Hematopoietic multipotent progenitor cell treated with erythropoietin and hydrocortisone succinate and interleukin-3 and kit ligand, for 15 days (in vitro differentiated cells): Measurements from ENCODE around the gene HSFX2.
"Not testable (repeated sequence)": the region's sequence is repeated elsewhere in the genome, so short reads cannot be mapped to it uniquely, and the experiment has no call there.

ENCODE experiments used
- DNase-seq: peaks from one replicate; pipeline ENCODE4 v3.0.0-alpha.2; 2015; ENCODE audit warnings: low spot score

The HSFX2 gene, protein sequence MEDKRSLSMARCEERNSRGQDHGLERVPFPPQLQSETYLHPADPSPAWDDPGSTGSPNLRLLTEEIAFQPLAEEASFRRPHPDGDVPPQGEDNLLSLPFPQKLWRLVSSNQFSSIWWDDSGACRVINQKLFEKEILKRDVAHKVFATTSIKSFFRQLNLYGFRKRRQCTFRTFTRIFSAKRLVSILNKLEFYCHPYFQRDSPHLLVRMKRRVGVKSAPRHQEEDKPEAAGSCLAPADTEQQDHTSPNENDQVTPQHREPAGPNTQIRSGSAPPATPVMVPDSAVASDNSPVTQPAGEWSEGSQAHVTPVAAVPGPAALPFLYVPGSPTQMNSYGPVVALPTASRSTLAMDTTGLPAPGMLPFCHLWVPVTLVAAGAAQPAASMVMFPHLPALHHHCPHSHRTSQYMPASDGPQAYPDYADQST

DNA sequence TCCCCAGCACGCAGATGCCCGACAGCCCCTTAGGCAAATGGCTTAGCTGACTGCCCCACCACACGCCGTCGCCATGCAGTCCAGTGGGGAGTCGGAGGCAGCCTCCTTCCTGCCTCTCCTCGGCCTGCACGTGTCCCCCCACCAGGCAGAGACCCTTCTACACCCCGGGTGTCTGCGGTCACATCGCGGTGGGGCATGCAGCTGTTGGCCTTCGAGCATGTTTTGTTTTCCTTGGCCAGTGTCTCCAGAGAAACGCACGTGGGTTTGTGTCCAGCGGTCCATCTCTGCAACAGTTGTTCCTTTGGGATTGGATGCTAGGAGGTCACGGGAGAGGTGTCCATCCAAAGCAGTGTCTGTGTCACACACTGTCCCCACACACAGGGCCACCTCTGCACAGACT is at the start of gene HSFX2:
Gene HSFX2, minus strand, starts transcription at position 101 of the 400 bp plus-strand sequence. CDS start 614 bp downstream, outside the sequence.
- not testable (repeated sequence) for DNase-seq

DNA sequence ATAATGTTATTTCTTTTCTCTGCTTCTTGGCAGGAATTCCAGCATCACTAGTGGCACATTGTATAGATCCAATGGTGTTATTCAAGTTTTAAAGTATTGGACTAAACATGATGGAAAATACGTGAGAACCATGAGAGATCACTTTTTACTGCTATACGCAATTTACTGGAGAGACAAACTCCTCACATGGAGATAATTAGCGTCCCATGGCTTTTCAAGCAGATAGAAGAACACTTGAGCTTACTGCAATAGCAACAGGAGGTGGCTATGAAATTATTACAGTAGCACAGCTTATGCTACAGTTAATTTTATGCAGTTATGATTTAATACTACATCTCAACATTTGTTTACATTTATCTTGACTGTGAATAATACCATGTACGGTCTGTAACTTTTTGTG is 48.4 kb upstream of the HSFX2 start:
- no peak for DNase-seq

DNA sequence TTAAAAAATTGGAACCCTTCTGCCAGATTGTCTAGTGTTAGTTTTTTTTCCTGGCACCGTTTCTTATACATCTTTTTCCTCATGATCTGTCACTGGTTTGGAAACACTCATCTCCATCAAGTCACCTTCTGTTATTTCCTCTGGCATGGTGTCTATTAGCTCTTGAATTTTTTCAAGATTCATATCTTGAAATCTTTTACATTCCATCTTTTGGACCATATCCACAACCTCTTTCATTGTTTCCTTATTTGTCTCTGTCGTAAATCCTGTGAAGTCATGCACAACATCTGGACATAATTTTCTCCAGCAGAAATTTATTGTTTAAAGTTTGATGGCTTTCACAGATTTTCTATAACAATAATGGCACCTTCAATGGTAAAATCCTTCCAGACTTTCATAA is 46.7 kb upstream of the HSFX2 start:
- no peak for DNase-seq

GRCh38 chrX:149641432-149641831 is 46.3 kb upstream of the HSFX2 start:
- no peak for DNase-seq

DNA sequence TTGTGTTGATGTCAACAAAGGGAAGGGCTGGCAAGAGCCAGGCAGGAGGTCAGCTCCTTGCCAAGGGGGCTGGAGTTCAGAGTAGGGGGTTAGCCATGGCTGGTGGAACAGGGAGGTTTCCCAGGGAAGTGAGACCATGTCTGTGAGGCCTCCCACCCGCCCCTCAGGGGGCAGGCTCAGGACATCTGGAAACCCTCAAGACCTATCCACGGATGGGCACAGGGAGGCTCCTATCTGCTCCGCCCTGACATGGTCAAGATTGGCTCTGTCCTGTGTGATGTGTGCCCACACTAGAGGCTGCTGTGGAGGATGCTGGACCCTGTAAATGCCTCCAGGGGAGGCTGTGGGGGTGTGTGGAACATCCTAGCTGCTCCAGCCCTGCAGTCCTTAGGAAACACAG is 44.5 kb upstream of the HSFX2 start:
- no peak for DNase-seq

DNA sequence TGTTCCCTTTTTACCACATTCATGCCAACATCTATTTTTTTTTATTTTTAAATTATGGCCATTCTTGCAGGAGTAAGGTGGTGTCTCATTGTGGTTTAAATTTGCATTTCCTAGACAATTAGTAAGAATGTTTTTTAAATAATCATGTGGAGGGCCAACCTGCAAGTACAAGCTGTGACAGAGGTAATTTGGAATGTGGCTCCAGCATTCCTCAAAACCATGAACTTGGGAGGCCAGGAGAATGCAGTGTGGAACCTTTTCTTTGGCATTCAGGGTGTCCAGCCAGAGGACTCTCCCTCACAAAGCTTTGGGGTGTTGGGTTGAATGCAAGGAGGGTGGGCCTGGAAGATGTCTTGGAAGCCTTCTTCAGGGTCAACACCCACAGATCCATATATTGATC is 43.7 kb upstream of the HSFX2 start:
- no peak for DNase-seq

GRCh38 chrX:149633511-149633910 is 38.4 kb upstream of the HSFX2 start:
- no peak for DNase-seq

DNA sequence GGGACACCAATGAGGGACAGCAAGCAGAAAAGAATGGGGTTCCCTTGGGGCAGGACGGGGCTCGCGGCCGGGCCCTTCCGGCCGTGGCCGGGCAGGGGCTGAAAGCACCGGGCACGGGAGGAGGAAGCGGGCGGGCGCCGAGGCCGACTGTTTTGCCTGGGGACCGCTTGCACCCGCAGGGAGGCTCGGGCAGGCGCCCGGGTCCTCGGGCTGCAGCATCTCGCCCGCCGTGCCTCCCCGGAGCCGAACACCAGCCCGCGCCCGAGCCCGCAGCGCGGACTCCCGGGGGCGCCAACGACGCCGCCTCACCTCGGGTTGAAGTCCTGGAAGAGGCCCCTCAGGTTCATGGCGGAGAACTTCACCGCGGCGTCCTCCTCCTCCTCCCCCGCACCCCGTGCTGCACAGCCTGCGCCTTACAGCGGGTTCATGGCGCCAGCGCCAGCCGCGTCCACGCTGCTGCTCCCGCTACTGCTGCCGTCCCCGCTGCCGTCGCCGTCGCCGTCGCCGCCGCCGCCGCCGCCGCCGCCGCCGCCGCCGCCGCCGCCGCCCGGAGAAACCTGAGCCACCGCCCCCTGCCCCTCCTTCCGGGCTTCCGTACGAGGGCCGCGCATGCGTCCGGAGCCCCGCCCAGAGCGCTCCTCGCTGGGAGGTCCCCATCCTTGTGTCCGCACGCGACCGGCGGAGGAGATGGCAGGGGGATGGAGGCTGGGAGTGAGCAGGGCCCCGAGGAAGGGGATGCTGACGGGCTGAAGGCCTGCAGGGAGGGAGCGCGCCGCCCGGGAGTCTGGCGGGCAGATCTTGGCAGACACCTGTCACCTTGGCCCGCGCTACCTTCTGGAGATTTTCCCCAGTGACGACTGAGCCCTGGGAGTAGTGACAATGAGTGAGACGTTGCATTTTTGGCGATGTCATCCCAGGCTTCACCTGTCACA is 36.4 kb upstream of the HSFX2 start, which contains the start of gene TMEM185A:
Gene TMEM185A, minus strand, starts transcription at position 559 of the 932 bp plus-strand sequence. Its CDS starts 212 bp downstream, at position 347.
- DNase-seq, result peak; percentile 36

- DNase-seq, result no peak
Observed at GRCh38 chrX:149630681-149631233, 35.6 kb upstream of the HSFX2 start.

DNA sequence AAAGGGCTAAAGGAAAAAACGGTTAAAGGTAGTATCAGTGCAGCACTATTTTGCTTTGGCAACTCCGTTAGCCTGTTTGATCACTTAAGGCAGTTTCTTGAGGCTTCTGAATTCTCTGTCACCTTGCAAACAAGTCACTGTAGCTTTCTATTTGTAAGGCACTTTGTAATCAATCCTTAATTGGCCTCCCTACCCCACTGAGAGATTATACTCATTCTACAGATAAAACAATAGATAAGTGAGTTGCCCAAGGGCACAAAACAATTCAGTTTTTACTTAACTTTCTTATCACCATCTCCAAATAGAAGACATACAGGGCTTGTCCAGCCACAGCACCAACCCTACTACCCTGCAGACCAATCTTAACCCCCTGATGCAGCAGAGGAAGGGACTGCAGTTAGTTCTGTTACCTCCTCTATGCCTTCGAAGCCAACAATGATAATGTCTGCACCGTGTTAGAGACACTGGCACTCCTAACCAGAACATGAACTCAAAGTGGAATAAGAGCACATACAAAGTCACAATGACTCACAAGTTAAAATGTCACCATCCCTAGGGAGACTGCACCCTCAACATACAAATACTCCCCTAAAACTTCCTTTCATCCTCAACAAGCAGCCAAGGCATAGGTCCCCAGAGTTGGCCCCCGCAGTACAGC is 34.7 kb upstream of the HSFX2 start:
- DNase-seq, result no peak

- DNase-seq, result no peak
Observed at GRCh38 chrX:149628768-149629167, 33.7 kb upstream of the HSFX2 start.

DNA sequence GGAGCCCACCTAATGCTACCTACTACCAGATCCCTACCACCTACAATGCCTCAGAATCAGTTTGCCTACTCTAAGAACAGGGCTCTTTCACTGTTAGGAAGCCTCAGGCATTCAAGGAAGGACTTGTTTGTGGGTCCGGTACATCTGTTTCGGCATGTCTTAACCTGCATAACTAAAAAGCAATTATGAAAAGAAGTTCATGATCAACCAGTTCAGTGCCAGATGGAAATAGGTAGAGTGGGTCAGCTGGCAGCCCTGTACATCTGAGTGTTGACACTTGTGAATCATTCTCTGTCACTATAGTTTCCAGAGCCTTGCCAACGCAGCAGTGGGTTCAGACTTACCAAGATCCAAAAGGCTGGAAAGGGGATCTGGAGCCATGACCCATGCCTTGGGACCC is 33.2 kb upstream of the HSFX2 start:
- no peak for DNase-seq

- DNase-seq, result not testable (repeated sequence)
Observed at GRCh38 chrX:149626829-149627228, 31.7 kb upstream of the HSFX2 start.

DNA sequence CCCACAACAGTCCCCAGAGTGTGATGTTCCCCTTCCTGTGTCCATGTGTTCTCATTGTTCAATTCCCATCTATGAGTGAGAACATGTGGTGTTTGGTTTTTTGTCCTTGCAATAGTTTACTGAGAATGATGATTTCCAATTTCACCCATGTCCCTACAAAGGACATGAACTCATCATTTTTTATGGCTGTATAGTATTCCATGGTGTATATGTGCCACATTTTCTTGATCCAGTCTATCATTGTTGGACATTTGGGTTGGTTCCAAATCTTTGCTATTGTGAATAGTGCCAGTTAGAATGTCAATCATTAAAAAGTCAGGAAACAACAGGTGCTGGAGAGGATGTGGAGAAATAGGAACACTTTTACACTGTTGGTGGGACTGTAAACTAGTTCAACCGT is 24.5 kb upstream of the HSFX2 start:
- not testable (repeated sequence) for DNase-seq

- DNase-seq, result no peak
Observed at GRCh38 chrX:149618871-149619270, 23.8 kb upstream of the HSFX2 start.

- no peak for DNase-seq
Observed at GRCh38 chrX:149611623-149612175, 16.6 kb upstream of the HSFX2 start.

DNA sequence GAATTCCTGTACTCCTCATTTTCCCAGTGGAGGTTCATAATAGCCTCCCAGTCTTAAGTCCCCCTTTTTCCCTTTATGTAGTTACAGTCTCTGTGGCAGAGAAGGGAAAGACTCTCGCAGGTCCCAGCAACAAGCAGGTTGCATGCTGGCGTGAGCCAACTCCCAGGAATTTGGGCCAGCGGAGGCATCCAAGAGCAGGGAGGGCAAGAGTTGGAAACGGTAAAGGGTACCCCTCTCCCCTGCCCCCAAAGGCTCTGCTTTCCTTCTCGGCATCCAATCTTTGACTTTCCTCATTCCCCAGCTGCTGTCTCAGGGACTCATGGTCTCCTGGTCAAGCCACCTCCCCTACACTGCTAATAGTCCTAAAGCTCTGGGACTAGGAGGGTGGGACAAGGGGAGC is 15.4 kb upstream of the HSFX2 start:
- DNase-seq, result no peak

DNA sequence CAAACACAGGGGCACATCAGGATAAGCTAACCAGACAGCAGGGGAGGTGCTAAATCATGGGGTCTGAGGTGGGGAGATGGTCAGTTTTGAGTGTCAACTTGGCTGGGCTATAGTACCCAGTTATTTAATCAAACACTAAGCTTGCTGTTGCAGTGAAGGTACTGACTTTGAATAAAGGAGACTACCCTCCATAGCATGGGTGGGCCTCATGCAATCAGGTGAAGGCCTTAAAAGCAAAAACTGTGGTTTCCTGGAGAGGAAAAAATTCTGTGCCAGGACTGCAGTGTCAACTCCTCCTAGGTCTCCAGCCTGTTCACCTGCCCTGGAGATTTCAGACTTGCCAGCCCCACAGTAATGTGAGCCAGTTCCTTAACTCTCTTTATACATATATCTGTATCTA is 12.6 kb upstream of the HSFX2 start:
- DNase-seq, result no peak

DNA sequence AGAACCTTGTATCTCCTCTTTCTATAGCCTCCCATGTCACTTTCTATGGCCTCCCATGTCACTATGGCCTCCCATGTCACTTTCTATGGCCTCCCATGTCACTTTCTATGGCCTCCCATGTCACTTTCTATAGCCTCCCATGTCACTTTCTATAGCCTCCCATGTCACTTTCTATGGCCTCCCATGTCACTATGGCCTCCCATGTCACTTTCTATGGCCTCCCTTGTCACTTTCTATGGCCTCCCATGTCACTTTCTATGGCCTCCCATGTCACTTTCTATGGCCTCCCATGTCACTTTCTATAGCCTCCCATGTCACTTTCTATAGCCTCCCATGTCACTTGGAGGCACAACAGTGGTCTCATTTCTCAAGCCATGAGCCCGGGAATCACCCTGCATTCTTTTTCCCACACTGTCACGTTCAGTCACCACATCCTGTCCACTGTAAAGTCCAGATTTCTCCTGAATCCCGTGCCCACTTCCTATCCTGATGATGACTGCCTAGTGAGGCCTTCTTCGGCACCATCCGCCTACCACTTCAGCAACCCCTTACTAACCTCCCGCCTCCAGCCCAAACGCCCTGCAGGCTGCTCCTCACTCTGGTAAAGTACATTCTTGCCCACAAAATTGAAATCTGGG is 10.3 kb upstream of the HSFX2 start:
- DNase-seq, result not testable (repeated sequence)

DNA sequence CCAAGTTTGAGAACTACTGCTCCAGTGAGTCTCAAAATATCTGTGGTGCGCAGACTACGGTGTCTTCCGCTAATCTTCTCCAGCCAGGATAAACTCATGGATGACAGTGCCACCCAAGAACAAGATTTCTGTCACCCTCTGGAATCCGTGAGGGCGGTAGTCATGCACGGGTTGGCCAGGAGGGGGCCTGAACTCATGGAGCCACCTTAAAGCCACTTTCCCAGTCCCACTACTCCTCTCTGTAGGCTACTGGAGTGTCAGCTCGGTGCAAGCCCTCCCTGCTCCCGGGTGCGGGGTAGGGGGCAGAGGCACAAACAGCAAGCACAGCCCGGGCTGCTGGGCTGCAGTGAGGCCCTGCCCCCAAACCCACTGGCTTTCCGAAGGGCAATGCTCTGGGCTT is 3.5 kb upstream of the HSFX2 start:
- not testable (repeated sequence) for DNase-seq

DNA sequence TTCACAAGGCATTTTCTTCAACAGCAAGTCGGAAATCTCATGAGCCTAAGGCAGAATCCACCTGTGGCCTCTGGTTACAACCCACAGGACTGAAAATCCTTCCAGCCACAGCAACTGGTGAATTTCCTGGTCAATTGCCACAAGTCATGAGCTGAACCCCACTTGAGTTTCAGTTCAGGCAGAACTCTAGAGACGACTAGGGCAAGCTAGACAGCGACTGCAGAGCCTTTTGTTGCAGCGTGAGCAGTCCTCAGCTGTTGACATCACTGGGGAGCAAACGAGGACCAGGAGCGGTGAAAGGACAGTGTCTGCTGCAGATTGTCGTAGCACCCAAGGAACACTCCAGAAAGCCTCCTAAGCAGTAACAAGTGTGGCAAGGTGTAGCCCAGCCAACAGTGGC is 829 bp upstream of the HSFX2 start:
- DNase-seq, result not testable (repeated sequence)
